ENCODE data around the gene RERE.
A peak's percentile ranks its signal among the peaks of the same experiment; 100 is the strongest.

RERE gene

DNA sequence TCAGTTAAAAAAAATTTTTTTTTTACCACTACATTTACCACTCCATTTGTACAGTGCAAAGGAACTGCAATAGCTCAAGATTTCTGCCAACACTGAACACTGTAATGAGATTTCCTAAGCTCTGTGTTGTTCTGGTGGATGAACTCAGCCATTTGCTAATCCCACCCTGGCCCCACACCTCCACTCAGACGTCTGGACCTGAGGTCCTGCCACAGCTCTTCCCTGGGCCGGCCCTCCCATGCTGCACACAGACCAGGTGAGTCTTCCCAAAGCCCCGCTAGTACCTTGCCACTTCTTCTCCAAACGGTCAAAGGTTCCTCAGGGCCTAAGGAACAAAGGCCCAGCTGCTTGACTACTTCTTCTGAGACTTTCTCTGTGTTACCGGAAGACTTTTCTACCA is 443.1 kb downstream of the RERE start:
- DNase-seq, result no peak

- peak; percentile 19 to 59 (median 42) for DNase-seq
These were observed 443.7 kb downstream of the RERE start for GRCh38 chr1:8373581-8374241.

DNA sequence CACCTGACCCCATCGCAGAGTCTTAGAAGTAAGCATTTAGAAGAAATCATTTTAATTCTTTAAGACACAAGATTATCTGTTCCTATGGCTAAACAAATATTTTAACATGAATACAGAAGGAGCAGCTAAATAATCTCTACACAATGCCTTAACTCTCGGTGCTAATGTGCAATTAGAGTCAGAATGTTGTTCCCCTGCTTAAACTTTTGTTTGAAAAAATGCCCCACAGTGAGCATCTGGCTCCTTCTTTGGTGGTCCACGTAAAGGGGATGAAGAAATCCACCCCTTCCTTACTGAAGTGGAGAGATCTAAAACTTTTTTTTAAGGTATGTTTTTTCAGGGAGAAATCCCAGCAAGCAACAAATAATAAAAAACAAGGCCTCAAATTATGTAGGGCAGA is 444.3 kb downstream of the RERE start:
- DNase-seq, result no peak

- DNase-seq, result no peak
These were observed 446.0 kb downstream of the RERE start for GRCh38 chr1:8371372-8371991.

DNA sequence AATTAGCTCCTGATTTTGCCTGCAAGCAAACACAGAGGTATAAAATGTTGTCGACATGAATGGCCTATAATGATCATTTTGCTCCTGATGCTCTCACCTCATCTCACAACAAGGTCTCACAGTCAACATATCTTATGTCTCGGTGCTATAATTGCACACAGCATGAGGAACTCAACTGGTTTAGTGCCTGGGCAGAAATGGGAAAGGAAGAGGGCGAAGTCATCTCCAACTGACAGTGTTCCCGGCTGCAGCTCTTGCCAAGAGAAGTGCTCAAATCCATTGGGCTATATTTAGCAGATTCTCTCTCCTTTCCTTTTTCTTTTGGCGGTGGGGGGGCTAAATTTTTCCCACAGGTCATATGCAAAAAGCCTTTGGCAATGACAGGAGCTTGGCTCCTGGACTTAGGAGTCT is 446.5 kb downstream of the RERE start:
- peak in 1 of 4 experiments; percentile 23 for DNase-seq

DNA sequence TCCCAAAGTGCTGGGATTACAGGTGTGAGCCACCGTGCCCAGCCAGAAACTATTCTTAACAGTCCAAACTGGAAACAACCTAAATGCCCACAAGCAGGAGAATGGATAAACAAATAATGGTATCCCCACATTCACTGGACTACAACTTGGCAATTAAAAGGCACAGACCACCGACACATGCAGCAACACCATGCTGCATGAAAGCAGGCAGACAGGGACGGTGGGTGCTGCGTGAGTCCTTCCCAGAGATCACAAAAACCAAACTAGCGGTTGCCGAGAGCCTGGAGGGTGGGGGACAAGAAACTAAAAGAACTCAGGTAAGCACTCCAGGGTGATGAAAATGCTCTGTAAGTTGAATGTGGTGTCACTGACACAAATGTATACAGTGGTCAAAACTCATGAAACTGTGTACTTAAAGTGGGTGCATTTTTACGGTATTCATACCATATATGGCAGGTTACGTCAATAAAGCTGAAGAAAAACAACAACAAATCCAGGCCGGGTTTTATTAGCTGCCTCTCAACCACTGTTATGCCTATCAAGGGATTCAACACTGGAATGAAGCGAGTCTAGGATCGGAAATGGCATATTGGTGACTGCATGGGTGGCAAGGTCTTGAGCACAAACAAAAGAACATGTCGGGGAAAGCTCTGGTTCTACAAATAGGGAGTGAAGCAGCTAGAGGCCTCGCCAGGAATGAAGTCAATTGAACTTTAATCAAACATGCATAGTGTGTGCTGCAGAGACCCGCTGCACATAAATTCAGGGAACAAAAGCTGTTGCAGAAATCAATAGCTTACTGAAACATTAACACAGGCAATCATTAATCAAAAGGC is 447.2 kb downstream of the RERE start:
- no peak for DNase-seq

GRCh38 chr1:8368956-8369639 is 448.3 kb downstream of the RERE start:
- DNase-seq, result no peak

GRCh38 chr1:8367571-8368194 is 449.8 kb downstream of the RERE start:
- no peak for DNase-seq

GRCh38 chr1:8365661-8366362 is 451.6 kb downstream of the RERE start:
- DNase-seq, result no peak

DNA sequence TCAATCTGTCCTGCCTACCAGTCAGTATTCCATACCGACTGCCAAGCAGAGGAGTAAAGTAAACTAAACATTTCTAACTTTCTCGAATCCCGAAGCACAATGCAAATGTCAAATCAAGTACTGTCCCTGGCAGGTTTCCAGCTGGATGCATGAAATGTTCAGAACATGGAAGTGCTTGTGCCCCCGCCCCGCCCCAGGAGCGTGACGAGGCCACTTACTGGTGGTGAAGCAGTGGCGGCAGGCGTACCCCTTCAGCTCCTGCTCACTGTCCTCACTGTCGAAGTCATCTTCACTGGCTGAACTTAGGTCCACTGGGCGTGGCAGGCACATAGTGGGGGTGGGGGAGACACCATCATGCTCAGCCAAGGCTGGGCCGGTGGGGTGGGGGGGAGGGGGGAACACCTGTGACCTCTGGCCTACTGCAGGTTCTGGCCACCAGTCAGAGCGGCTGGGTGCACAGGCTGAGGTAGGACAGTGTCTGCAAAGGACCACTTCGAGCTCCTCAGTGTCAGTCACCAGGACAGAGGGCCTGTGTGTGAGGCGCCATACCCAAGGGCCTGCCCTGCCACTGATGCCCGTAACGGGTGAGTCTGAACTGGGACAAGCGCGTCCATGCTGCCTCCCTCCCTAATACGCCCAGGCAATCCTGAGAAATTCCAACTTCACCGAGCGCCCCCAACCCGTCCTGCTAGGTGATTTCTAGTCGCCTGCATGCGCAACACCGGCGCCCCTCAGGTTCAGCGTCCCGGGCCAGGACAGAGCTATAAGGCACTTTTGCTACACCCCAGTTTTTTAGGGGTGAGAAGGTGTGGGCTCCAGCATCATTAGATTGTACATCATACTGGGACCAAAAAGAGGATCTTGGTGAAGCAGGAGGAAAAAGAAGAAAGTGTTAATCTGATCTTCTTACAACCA is 452.7 kb downstream of the RERE start:
- no peak for DNase-seq

GRCh38 chr1:8363767-8364301 is 453.6 kb downstream of the RERE start:
- DNase-seq, result no peak

- DNase-seq, result no peak
These were observed 454.2 kb downstream of the RERE start for GRCh38 chr1:8363186-8363766.

DNA sequence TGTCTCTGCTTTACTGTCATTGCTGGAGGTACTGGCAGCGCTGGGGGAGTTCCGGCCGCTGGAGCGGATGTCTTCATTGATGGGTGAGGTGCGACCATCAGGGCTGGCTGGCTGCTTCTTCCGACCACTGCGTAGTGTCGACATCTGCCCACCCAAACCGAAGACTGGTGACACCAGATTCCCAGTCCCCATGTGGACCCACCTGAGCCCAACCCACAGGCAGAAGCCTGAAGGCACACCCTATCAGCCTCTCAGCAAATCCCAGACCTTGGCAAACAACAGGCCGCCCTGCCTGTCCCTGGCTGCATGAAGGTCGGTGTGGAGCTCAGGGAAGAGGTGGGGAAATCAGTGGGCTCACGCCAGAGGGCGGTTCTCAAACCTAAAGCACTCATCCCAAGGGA is 454.7 kb downstream of the RERE start:
- DNase-seq, result no peak

GRCh38 chr1:8361198-8361849 is 456.1 kb downstream of the RERE start:
- no peak for DNase-seq

DNA sequence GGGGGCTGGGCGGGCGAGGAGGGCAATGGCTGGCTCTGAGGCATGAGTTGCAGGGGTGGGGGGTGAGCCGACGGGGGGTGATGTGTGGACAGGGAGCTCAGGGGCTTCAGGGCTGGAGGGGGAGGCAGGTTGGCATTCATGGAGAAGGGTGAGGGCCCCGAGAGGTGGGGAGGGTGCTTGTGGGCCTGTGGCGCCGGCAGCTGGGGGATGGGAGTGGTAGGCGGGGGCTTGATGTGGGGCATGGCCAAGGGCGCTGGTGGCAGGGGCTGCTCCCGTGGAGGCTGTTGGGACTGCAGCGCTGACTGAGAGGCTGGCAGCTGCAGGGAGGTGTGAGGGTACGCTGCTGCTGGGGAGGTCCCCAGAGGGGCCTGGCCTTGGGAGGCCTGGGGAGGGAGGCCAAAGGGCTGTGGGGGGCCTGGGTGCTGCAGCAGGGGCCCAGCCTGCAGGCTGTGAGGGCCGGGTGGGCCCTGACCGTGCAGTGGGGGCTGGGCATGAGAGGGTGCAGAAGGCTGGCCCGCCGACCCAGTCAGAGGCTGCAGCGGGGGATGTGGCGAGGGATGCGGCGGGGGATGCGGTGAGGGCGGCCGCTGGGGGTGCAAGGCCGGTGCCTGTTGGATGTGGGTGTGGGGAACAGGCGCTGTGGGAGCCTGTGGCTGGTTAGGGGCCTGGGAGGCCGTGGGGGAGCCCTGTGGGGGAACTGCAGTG is 456.8 kb downstream of the RERE start:
- DNase-seq, result no peak

DNA sequence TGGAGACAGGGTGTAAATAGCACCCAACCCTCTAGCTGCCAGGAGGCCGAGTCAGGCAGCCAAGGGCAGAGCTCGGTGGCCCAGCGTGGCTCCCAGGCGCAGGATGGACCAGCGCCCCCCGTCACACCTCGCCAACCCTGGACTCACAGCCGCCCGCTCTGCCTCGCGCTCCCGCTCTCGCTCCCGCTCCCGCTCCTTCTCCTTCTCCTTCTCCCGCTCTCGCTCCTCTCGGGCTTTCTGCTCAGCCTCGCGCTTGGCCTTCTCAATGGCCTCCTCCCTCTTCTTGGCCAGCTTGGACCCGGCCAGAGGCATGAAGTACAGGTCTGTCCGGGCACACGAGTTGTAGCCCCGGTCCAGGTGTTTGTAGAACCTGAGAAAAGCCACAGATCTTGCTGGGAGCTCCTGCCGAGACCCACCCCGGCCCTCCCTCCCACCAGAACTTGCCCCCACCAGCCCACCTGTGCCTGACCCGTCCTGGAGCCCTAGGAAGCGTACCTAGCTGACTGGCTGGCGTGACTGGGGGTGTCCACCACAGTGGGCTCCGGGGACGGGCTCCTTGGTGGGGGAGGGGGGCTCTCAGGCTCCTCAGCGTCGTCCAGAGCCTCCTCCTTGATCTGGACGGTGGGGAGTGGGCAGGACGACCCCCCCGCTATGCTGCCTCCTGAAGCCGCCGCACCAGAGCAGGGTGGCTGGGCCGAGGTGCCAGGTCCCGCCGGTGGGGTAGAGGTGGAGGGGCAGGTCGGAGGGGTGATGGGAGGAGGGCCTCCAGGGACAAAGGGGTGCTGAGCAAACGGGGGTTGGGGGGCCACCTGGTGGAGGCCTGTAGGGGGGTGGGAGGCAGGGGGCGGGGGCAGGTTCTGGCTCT is 457.6 kb downstream of the RERE start:
- DNase-seq, result no peak

DNA sequence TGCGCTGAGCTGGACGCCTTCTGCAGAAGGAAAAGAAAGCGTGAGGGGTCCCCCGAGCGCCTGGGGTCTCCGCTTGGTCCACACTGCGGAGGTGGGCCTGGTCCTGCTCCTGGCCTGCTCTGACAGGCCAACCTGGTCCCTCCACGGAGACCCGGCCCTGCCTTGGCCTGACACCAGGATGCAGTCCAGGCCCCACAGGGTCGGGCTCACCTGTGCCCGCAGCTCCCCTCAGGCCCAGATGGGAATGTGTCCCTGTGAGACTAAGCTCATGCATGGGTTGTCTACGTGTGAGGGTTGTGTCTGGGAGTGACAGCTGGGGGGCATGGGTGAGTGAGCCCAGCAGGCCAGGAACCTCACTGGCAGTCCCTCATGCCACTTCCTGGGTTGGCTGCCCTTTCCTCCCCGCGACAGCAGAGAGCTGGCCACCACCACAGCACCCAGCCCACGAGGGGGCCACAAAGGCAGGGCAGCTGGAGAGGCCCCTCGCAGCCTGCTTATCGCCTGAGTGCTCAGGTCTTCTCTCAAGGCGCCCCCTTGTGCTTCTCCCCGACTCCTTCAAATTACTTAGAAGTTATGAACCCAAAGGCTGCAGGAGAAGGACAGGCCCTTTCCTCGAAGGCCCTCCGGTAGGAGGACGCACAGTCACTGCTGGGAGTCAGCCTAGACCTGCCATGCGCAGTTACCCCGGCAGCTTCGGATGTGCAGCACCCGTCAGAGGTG is 458.4 kb downstream of the RERE start:
- no peak for DNase-seq
